ENCODE data around the gene TMEM212.

- no peak for TF ChIP-seq CTCF (IDR thresholded peaks at IDR 0.05; ENCODE audit: poor library complexity)
- no peak for TF ChIP-seq EZH2 (IDR thresholded peaks at IDR 0.05; ENCODE audit: borderline replicate concordance)
These were observed 38.3 kb upstream of the TMEM212 start for GRCh38 chr3:171804618-171805389.
